IMR-90 (cell line): ENCODE measurements around the gene SARS2. TPM values are rescaled to one million over a fixed set of nuclear protein-coding genes. Genes with fewer than 3 reads are reported as not detected.

Source experiments
- ATAC-seq: fragments of 200-7000 bp; cut with Tn5 transposase; 2 replicates; pipeline ENCODE4 v1.9.1; 2020; ENCODE audit warnings: low read depth, mild to moderate bottlenecking, moderate library complexity
- BruUV-seq: library from RNA; stranded (reverse); fragments of 400-500 nt; replicated peaks from 2 replicates; lab custom pipeline; 2021; lab: Mats Ljungman, UMichigan
- CTCF ChIA-PET: fragments of 300-600 bp; formaldehyde crosslinking; extraction: SDS; loops from one replicate; lab custom pipeline; 2021; ENCODE audit warnings: antibody characterized with exemption; lab: Yijun Ruan, JAX
- POLR2A ChIA-PET: fragments of 300-600 bp; sonication (Branson Sonifier 250); formaldehyde crosslinking; loops from one replicate; lab custom pipeline; 2022; ENCODE audit warnings: antibody characterized with exemption; ENCODE audit not compliant: unreplicated experiment; lab: Charles Lee
- DNase-seq: peaks from one replicate; pipeline ENCODE4 v3.0.0; 2013
- H2AFZ ChIP-seq: replicated peaks from 2 replicates; pipeline ENCODE3; 2013; ENCODE audit warnings: low read length, mild to moderate bottlenecking; ENCODE audit not compliant: poor library complexity
- H2AK5ac ChIP-seq: 2 replicates; pipeline ENCODE4 v1.6.1; 2013; ENCODE audit warnings: low read depth, low read length, inconsistent platforms
- H2AK9ac ChIP-seq: replicated peaks from 2 replicates; pipeline ENCODE3; 2013; ENCODE audit warnings: mild to moderate bottlenecking, low read depth, low read length, moderate library complexity; ENCODE audit not compliant: poor library complexity
- H2BK120ac ChIP-seq: 2 replicates; pipeline ENCODE4 v1.6.1; 2013; ENCODE audit warnings: low read depth, low read length, inconsistent platforms
- H2BK15ac ChIP-seq: 3 replicates; pipeline ENCODE4 v1.6.1; 2013; ENCODE audit warnings: low read depth, low read length, inconsistent platforms
- H2BK20ac ChIP-seq: 2 replicates; pipeline ENCODE4 v1.6.1; 2013; ENCODE audit warnings: low read depth, mild to moderate bottlenecking, inconsistent platforms, low read length, moderate library complexity
- H2BK5ac ChIP-seq: 2 replicates; pipeline ENCODE4 v1.6.1; 2013; ENCODE audit warnings: mild to moderate bottlenecking, low read depth, low read length, inconsistent platforms; ENCODE audit not compliant: poor library complexity, severe bottlenecking
- H3K14ac ChIP-seq: replicated peaks from 2 replicates; pipeline ENCODE4 v1.6.1; 2013; ENCODE audit warnings: low read depth, low read length, inconsistent platforms
- H3K18ac ChIP-seq: 2 replicates; pipeline ENCODE4 v1.6.1; 2013; ENCODE audit warnings: low read depth, low read length, control low read depth
- H3K23ac ChIP-seq: 2 replicates; pipeline ENCODE4 v1.6.1; 2013; ENCODE audit warnings: low read depth, low read length, inconsistent platforms
- H3K27ac ChIP-seq: 2 replicates; pipeline ENCODE4 v1.5.1; 2013; ENCODE audit warnings: mild to moderate bottlenecking, control low read depth, low read length; ENCODE audit not compliant: insufficient read depth
- H3K27me3 ChIP-seq: 2 replicates; pipeline ENCODE4 v1.6.1; 2013; ENCODE audit warnings: low read length; ENCODE audit not compliant: control insufficient read depth, insufficient read depth
- H3K36me3 ChIP-seq: 2 replicates; pipeline ENCODE4 v1.6.1; 2013; ENCODE audit warnings: low read length, mixed read lengths; ENCODE audit not compliant: control insufficient read depth, insufficient read depth
- H3K4ac ChIP-seq: 2 replicates; pipeline ENCODE4 v1.6.1; 2013; ENCODE audit warnings: low read depth, low read length, inconsistent platforms
- H3K4me1 ChIP-seq: 2 replicates; pipeline ENCODE4 v1.6.1; 2013; ENCODE audit warnings: low read length, mixed read lengths; ENCODE audit not compliant: control insufficient read depth, insufficient read depth
- H3K4me2 ChIP-seq: 2 replicates; pipeline ENCODE4 v1.6.1; 2013; ENCODE audit warnings: low read depth, mild to moderate bottlenecking, control low read depth, low read length, moderate library complexity
- H3K4me3 ChIP-seq: 2 replicates; pipeline ENCODE4 v1.5.1; 2013; ENCODE audit warnings: low read depth, mild to moderate bottlenecking, control low read depth, low read length, moderate library complexity; ENCODE audit not compliant: insufficient read depth
- H3K56ac ChIP-seq: 2 replicates; pipeline ENCODE4 v1.6.1; 2013; ENCODE audit warnings: low read length, inconsistent platforms; ENCODE audit not compliant: insufficient read depth; ENCODE audit errors: extremely low read depth
- H3K79me1 ChIP-seq, 2 experiments: 2 replicates each; pipeline ENCODE4 v1.6.1; 2013; ENCODE audit warnings: low read length in 2 of 2, inconsistent platforms in 1 of 2, low read depth in 1 of 2
- H3K9ac ChIP-seq: 2 replicates; pipeline ENCODE4 v1.6.1; 2013; ENCODE audit warnings: low read depth, low read length, control low read depth
- H3K9me1 ChIP-seq: 2 replicates; pipeline ENCODE4 v1.6.1; 2013; ENCODE audit warnings: low read length, inconsistent platforms; ENCODE audit not compliant: insufficient read depth
- H3K9me3 ChIP-seq: 2 replicates; pipeline ENCODE4 v1.6.1; 2013; ENCODE audit warnings: low read length; ENCODE audit not compliant: control insufficient read depth, insufficient read depth
- H4K20me1 ChIP-seq: 2 replicates; pipeline ENCODE4 v1.6.1; 2013; ENCODE audit warnings: low read length, inconsistent platforms; ENCODE audit not compliant: insufficient read depth
- H4K5ac ChIP-seq: 2 replicates; pipeline ENCODE4 v1.6.1; 2013; ENCODE audit warnings: mild to moderate bottlenecking, low read depth, low read length, control low read depth
- H4K8ac ChIP-seq, 2 experiments: 2 replicates each; pipeline ENCODE4 v1.6.1; 2013; ENCODE audit warnings: low read depth in 2 of 2, low read length in 2 of 2, control low read depth in 1 of 2, inconsistent platforms in 1 of 2
- H4K91ac ChIP-seq: 2 replicates; pipeline ENCODE4 v1.6.1; 2013; ENCODE audit warnings: low read depth, low read length, inconsistent platforms; ENCODE audit not compliant: insufficient read depth
- BHLHE40 ChIP-seq: fragments of 150-350 bp; IDR thresholded peaks from 2 replicates; pipeline ENCODE4 v1.6.1; 2016; ENCODE audit warnings: mild to moderate bottlenecking, low read depth, low read length
- CEBPB ChIP-seq: IDR thresholded peaks from 2 replicates; pipeline ENCODE4 v1.6.1; 2012; ENCODE audit warnings: low read depth, low read length, improper control_type of control experiment
- CHD1 ChIP-seq: IDR thresholded peaks from 2 replicates; pipeline ENCODE4 v1.6.1; 2012; ENCODE audit warnings: low read depth, low read length, improper control_type of control experiment
- MAZ ChIP-seq: IDR thresholded peaks from 2 replicates; pipeline ENCODE4 v1.6.1; 2012; ENCODE audit warnings: low read depth, mild to moderate bottlenecking, low read length, improper control_type of control experiment, moderate library complexity, borderline replicate concordance
- MXI1 ChIP-seq: IDR thresholded peaks from 2 replicates; pipeline ENCODE4 v1.6.1; 2012; ENCODE audit warnings: low read depth, mild to moderate bottlenecking, low read length, moderate library complexity, borderline replicate concordance
- POLR2A ChIP-seq: IDR thresholded peaks from 2 replicates; pipeline ENCODE4 v1.6.1; 2012; ENCODE audit warnings: mild to moderate bottlenecking, low read depth, low read length
- RCOR1 ChIP-seq: IDR thresholded peaks from 2 replicates; pipeline ENCODE4 v1.6.1; 2012; ENCODE audit warnings: mild to moderate bottlenecking, low read length, improper control_type of control experiment; ENCODE audit not compliant: insufficient replicate concordance
- RFX5 ChIP-seq: IDR thresholded peaks from 2 replicates; pipeline ENCODE4 v1.8.0; 2012; ENCODE audit warnings: low read depth, mild to moderate bottlenecking, low read length, moderate library complexity
- SMC3 ChIP-seq: fragments of 150-350 bp; IDR thresholded peaks from 2 replicates; pipeline ENCODE4 v1.6.1; 2016; ENCODE audit warnings: low read depth, mild to moderate bottlenecking, antibody characterized with exemption, low read length, moderate library complexity
- WGBS, 2 experiments: methylation state at CpG; one replicate each; pipeline versions ENCODE4 v1.1.5 to v1.1.7; 2013; ENCODE audit warnings: missing lambda C conversion rate in 2 of 2; ENCODE audit not compliant: insufficient read length in 1 of 2; ENCODE audit errors: extremely low coverage in 2 of 2; 5-methylcytosine and 5-hydroxymethylcytosine counted together
- dilution Hi-C: fragments of 300-500 bp; cut with HindIII; formaldehyde crosslinking; loops from one replicate; pipeline ENCODE4 v1.14.3; 2018; ENCODE audit warnings: low sequenced_read_pairs; ENCODE audit not compliant: unreplicated experiment
- in situ Hi-C: fragments of 300-500 bp; cut with MboI; formaldehyde crosslinking; loops from 3 replicates; pipeline ENCODE4 v1.14.3; 2019; ENCODE audit warnings: low sequenced_read_pairs, inconsistent platforms, mixed read lengths
- intact Hi-C: fragments of 100-400 bp; cut with micrococcal nuclease; formaldehyde crosslinking; loops from 2 replicates; pipeline ENCODE4 v1.10.0; 2022
- polyA plus RNA-seq, 3 experiments: library from polyadenylated mRNA; depleted of rRNA; stranded (reverse); fragments of >200 nt; gene quantifications; 2 replicates each; pipeline ENCODE4 v1.2.3, GENCODE V29; 2012; ENCODE audit warnings: low replicate concordance in 1 of 3
- total RNA-seq: library from RNA; depleted of rRNA; stranded (reverse); fragments of >200 nt; gene quantifications from 2 replicates; pipeline ENCODE4 v1.2.3, GENCODE V29; 2012
- TF ChIP-seq, protein P1 (sequence below): conservative IDR thresholded peaks from 2 replicates; pipeline ENCODE4 v1.5.1; 2012; ENCODE audit warnings: mild to moderate bottlenecking, low read depth, low read length, improper control_type of control experiment
- TF ChIP-seq, protein P2 (sequence below): fragments of 150-350 bp; IDR thresholded peaks from 2 replicates; pipeline ENCODE4 v1.6.1; 2016; ENCODE audit warnings: low read depth, mild to moderate bottlenecking, low read length, moderate library complexity, borderline replicate concordance

Gene SARS2
- total and polyA plus RNA-seq, 2 of the 4 experiments (the other 2 are of a cell fraction), result 10.8 to 33.4 TPM

DNA sequence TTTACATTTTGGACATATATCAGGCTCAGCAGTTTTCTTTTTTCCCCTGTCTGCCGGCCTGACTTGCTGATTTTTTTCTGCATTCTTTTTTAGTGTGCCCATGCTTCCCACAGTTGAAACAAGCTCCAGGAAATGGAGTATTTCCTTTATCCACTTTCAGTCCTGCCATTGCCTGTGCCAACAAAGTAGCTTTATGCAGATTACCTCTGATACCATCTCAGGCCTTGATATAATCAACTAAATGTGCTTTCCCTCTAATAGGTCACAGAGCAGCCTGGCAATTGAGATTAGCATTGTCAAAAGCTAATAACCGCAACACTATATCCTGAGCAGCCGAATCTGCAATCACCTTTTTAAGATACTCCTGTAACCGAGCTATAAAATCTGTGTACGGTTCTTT lies 9.4 kb upstream of the SARS2 start:
- H3K27me3 ChIP-seq, result no peaks in the 10 kb centered on the region
- 77% methylated on average over 5 of the region's 5 CpGs; no CpG with 5 or more reads in 1 of the 2 experiments for WGBS, 2 experiments
- no peak overlapping the region for H4K91ac ChIP-seq
- no peak overlapping the region for H2BK120ac ChIP-seq
- ChIA-PET POLR2A (no interaction called here), CTCF (interaction anchor here (1.3 kb wide), 1 partner anchor 9 kb away, joined by 3 read pairs; the partner anchor contains the start of genes MRPS12 and SARS2)
- no peak overlapping the region for H2AK9ac ChIP-seq
- H3K23ac ChIP-seq, result no peak overlapping the region
- no peak overlapping the region for H3K14ac ChIP-seq
- no peak overlapping the region for H2BK15ac ChIP-seq
- no peaks in the 10 kb centered on the region for H3K4me1 ChIP-seq
- H3K9me3 ChIP-seq, result no peaks in the 10 kb centered on the region
- H3K4ac ChIP-seq, result no peak overlapping the region
- dilution Hi-C loops (no loop called here), intact Hi-C loops (no loop called here), in situ Hi-C loops (loop anchor here (25.0 kb wide), 1 partner anchor 528 kb away; the partner anchor contains the start of gene FAM98C)
- H3K4me3 ChIP-seq, result no peak overlapping the region
- H4K5ac ChIP-seq, result no peak overlapping the region
- no TSS peak for BruUV-seq
- no peak overlapping the region for H3K56ac ChIP-seq
- peaks cover 6% of the 10 kb centered on the region for H3K36me3 ChIP-seq
- no peaks in the 10 kb centered on the region for H4K20me1 ChIP-seq
- H3K4me2 ChIP-seq, result no peak overlapping the region
- ATAC-seq (no peak), DNase-seq (no peak)
- no peak overlapping the region for H2AFZ ChIP-seq
- H3K27ac ChIP-seq, result no peak overlapping the region
- H3K9me1 ChIP-seq, result 0 out of 2 replicates have a peak, but pooled peaks cover 4% of the 10 kb centered on the region
- H4K8ac ChIP-seq, result no peak overlapping the region
- 0 out of 4 replicates have a peak, but pooled peaks cover 0 to under 1% of the 10 kb centered on the region in 2 experiments for H3K79me1 ChIP-seq
- no peak overlapping the region for H2BK20ac ChIP-seq
- no peak overlapping the region for H3K18ac ChIP-seq
- no peak overlapping the region for H2AK5ac ChIP-seq
- no peak overlapping the region for H2BK5ac ChIP-seq
- TF ChIP-seq CEBPB (no peak), BHLHE40 (no peak), MAZ (no peak), SMC3 (no peak), POLR2A (no peak), RCOR1 (no peak), CHD1 (no peak), RFX5 (no peak), MXI1 (no peak)
- TF ChIP-seq, protein P1, sequence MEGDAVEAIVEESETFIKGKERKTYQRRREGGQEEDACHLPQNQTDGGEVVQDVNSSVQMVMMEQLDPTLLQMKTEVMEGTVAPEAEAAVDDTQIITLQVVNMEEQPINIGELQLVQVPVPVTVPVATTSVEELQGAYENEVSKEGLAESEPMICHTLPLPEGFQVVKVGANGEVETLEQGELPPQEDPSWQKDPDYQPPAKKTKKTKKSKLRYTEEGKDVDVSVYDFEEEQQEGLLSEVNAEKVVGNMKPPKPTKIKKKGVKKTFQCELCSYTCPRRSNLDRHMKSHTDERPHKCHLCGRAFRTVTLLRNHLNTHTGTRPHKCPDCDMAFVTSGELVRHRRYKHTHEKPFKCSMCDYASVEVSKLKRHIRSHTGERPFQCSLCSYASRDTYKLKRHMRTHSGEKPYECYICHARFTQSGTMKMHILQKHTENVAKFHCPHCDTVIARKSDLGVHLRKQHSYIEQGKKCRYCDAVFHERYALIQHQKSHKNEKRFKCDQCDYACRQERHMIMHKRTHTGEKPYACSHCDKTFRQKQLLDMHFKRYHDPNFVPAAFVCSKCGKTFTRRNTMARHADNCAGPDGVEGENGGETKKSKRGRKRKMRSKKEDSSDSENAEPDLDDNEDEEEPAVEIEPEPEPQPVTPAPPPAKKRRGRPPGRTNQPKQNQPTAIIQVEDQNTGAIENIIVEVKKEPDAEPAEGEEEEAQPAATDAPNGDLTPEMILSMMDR, result no peak
- TF ChIP-seq, protein P2, sequence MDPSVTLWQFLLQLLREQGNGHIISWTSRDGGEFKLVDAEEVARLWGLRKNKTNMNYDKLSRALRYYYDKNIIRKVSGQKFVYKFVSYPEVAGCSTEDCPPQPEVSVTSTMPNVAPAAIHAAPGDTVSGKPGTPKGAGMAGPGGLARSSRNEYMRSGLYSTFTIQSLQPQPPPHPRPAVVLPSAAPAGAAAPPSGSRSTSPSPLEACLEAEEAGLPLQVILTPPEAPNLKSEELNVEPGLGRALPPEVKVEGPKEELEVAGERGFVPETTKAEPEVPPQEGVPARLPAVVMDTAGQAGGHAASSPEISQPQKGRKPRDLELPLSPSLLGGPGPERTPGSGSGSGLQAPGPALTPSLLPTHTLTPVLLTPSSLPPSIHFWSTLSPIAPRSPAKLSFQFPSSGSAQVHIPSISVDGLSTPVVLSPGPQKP, result no peak
- H3K9ac ChIP-seq, result no peak overlapping the region
